H9 (cell line): ENCODE data around the gene TMEM154. TPM values are rescaled to one million over a fixed set of nuclear protein-coding genes. Genes with fewer than 3 reads are reported as not detected.

ENCODE experiments used
- DNase-seq: peaks from one replicate; pipeline ENCODE4 v3.0.0-alpha.2; 2017
- H2AFZ ChIP-seq: one replicate; pipeline ENCODE4 v1.6.1; 2013; ENCODE audit warnings: mild to moderate bottlenecking, low read length, control low read depth, moderate library complexity
- H2AK5ac ChIP-seq: 2 replicates; pipeline ENCODE4 v1.6.1; 2013; ENCODE audit warnings: low read length, control low read depth, mixed read lengths; ENCODE audit not compliant: insufficient read length
- H2BK120ac ChIP-seq: one replicate; pipeline ENCODE4 v1.6.1; 2013; ENCODE audit warnings: low read depth, mild to moderate bottlenecking, low read length, control low read depth, inconsistent platforms; ENCODE audit not compliant: poor library complexity, severe bottlenecking
- H2BK12ac ChIP-seq: 2 replicates; pipeline ENCODE4 v1.6.1; 2013; ENCODE audit warnings: low read length, control low read depth, mixed read lengths, low read depth; ENCODE audit not compliant: insufficient read length
- H2BK15ac ChIP-seq: 2 replicates; pipeline ENCODE4 v1.6.1; 2013; ENCODE audit warnings: low read depth, low read length, control low read depth
- H2BK20ac ChIP-seq: one replicate; pipeline ENCODE4 v1.6.1; 2013; ENCODE audit warnings: low read depth, mild to moderate bottlenecking, low read length, control low read depth, inconsistent platforms; ENCODE audit not compliant: poor library complexity, severe bottlenecking
- H2BK5ac ChIP-seq: 2 replicates; pipeline ENCODE4 v1.6.1; 2013; ENCODE audit warnings: low read length, control low read depth, mixed read lengths; ENCODE audit not compliant: insufficient read length
- H3K14ac ChIP-seq: 2 replicates; pipeline ENCODE4 v1.6.1; 2013; ENCODE audit warnings: low read length, control low read depth; ENCODE audit not compliant: insufficient read depth
- H3K18ac ChIP-seq: 2 replicates; pipeline ENCODE4 v1.6.1; 2013; ENCODE audit warnings: low read depth, mild to moderate bottlenecking, mixed read lengths, low read length, control low read depth; ENCODE audit not compliant: insufficient read length
- H3K23ac ChIP-seq: 2 replicates; pipeline ENCODE4 v1.6.1; 2013; ENCODE audit warnings: low read length, control low read depth, mixed read lengths, low read depth; ENCODE audit not compliant: insufficient read length
- H3K23me2 ChIP-seq: 2 replicates; pipeline ENCODE4 v1.6.1; 2013; ENCODE audit warnings: low read depth, mild to moderate bottlenecking, mixed read lengths, low read length, control low read depth; ENCODE audit not compliant: insufficient read length, poor library complexity, severe bottlenecking
- H3K27ac ChIP-seq: 2 replicates; pipeline ENCODE4 v1.5.1; 2013; ENCODE audit warnings: low read length, control low read depth, mixed read lengths, low read depth; ENCODE audit not compliant: insufficient read length
- H3K27me3 ChIP-seq: 2 replicates; pipeline ENCODE4 v1.6.1; 2013; ENCODE audit warnings: low read length, control low read depth, inconsistent platforms; ENCODE audit not compliant: insufficient read depth
- H3K4ac ChIP-seq: 2 replicates; pipeline ENCODE4 v1.6.1; 2013; ENCODE audit warnings: low read depth, mild to moderate bottlenecking, control low read depth, inconsistent platforms, low read length, moderate library complexity
- H3K4me1 ChIP-seq: 2 replicates; pipeline ENCODE4 v1.6.1; 2013; ENCODE audit warnings: low read length, control low read depth, inconsistent platforms; ENCODE audit not compliant: insufficient read depth
- H3K4me2 ChIP-seq: 2 replicates; pipeline ENCODE4 v1.6.1; 2013; ENCODE audit warnings: low read length, control low read depth, mixed read lengths; ENCODE audit not compliant: insufficient read length, insufficient read depth
- H3K56ac ChIP-seq: 2 replicates; pipeline ENCODE4 v1.6.1; 2013; ENCODE audit warnings: low read depth, mild to moderate bottlenecking, mixed read lengths, low read length, control low read depth; ENCODE audit not compliant: insufficient read length
- H3K79me1 ChIP-seq: 2 replicates; pipeline ENCODE4 v1.6.1; 2013; ENCODE audit warnings: low read depth, mild to moderate bottlenecking, moderate library complexity, low read length, control low read depth, inconsistent platforms; ENCODE audit not compliant: insufficient read depth, poor library complexity, severe bottlenecking
- H3K79me2 ChIP-seq: 2 replicates; pipeline ENCODE4 v1.6.1; 2013; ENCODE audit warnings: low read length, control low read depth, inconsistent platforms; ENCODE audit not compliant: insufficient read depth
- H3K9ac ChIP-seq: 2 replicates; pipeline ENCODE4 v1.6.1; 2013; ENCODE audit warnings: low read length, control low read depth, mixed read lengths; ENCODE audit not compliant: insufficient read length; ENCODE audit errors: extremely low read depth
- H3K9me3 ChIP-seq: one replicate; pipeline ENCODE4 v1.6.1; 2013; ENCODE audit warnings: low read depth, low read length, inconsistent platforms; ENCODE audit not compliant: control insufficient read depth
- H3T11ph ChIP-seq: one replicate; pipeline ENCODE4 v1.6.1; 2013; ENCODE audit warnings: mild to moderate bottlenecking, low read length, control low read depth, inconsistent platforms
- H4K20me1 ChIP-seq: one replicate; pipeline ENCODE4 v1.6.1; 2013; ENCODE audit not compliant: control insufficient read depth, insufficient read length, insufficient read depth
- H4K5ac ChIP-seq: 2 replicates; pipeline ENCODE4 v1.6.1; 2013; ENCODE audit warnings: low read depth, mild to moderate bottlenecking, mixed read lengths, low read length, control low read depth; ENCODE audit not compliant: insufficient read length
- H4K8ac ChIP-seq: replicated peaks from 2 replicates; pipeline ENCODE4 v1.6.1; 2013; ENCODE audit warnings: low read length, control low read depth, mixed read lengths, low read depth; ENCODE audit not compliant: insufficient read length
- H4K91ac ChIP-seq: 2 replicates; pipeline ENCODE4 v1.6.1; 2013; ENCODE audit warnings: low read depth, mild to moderate bottlenecking, moderate library complexity, mixed read lengths, low read length, control low read depth; ENCODE audit not compliant: insufficient read length
- H3K27ac Mint-ChIP-seq, 3 experiments: 2 replicates in 2 of 3; 3 replicates in 1 of 3; pipeline ENCODE4 v1.8.0; 2020 to 2021; ENCODE audit warnings: mixed read lengths in 3 of 3, mild to moderate bottlenecking in 1 of 3, moderate library complexity in 1 of 3
- H3K27me3 Mint-ChIP-seq: 2 replicates; pipeline ENCODE4 v1.8.0; 2021; ENCODE audit warnings: low read depth, mild to moderate bottlenecking, moderate library complexity, mixed read lengths
- H3K36me3 Mint-ChIP-seq, 3 experiments: 2 replicates in 2 of 3; 3 replicates in 1 of 3; pipeline ENCODE4 v1.8.0; 2020 to 2021; ENCODE audit warnings: low read depth in 3 of 3, mixed read lengths in 3 of 3; ENCODE audit not compliant: insufficient read depth in 1 of 3
- H3K4me1 Mint-ChIP-seq, 2 experiments: 2 replicates each; pipeline ENCODE4 v1.8.0; 2020; ENCODE audit warnings: mixed read lengths in 2 of 2
- H3K4me3 Mint-ChIP-seq, 2 experiments: 2 replicates in 1 of 2; 3 replicates in 1 of 2; pipeline ENCODE4 v1.8.0; 2020 to 2021; ENCODE audit warnings: mild to moderate bottlenecking in 2 of 2, mixed read lengths in 2 of 2, moderate library complexity in 1 of 2
- H3K9me3 Mint-ChIP-seq, 2 experiments: 2 replicates in 1 of 2; 3 replicates in 1 of 2; pipeline ENCODE4 v1.8.0; 2020; ENCODE audit warnings: mild to moderate bottlenecking in 2 of 2, mixed read lengths in 2 of 2, moderate library complexity in 1 of 2
- CTCF ChIP-seq: fragments of 200-600 bp; sonication (generic); conservative IDR thresholded peaks from 3 replicates; pipeline ENCODE4 v1.8.0; 2021; ENCODE audit warnings: antibody characterized with exemption, mild to moderate bottlenecking
- WGBS: extraction: QIAGEN DNeasy Blood & Tissue Kit; methylation state at CpG from one replicate; pipeline ENCODE4 v1.1.7; 2013; ENCODE audit warnings: missing lambda C conversion rate, low lambda C conversion rate, mixed read lengths; ENCODE audit not compliant: insufficient read length; ENCODE audit errors: extremely low coverage; 5-methylcytosine and 5-hydroxymethylcytosine counted together
- total RNA-seq: library from RNA; stranded (reverse); gene quantifications from 2 replicates; pipeline ENCODE4 v1.2.1, GENCODE V29; 2021

TMEM154 gene
- total RNA-seq, 1 experiment from 2014 or later = 1.7 TPM

DNA sequence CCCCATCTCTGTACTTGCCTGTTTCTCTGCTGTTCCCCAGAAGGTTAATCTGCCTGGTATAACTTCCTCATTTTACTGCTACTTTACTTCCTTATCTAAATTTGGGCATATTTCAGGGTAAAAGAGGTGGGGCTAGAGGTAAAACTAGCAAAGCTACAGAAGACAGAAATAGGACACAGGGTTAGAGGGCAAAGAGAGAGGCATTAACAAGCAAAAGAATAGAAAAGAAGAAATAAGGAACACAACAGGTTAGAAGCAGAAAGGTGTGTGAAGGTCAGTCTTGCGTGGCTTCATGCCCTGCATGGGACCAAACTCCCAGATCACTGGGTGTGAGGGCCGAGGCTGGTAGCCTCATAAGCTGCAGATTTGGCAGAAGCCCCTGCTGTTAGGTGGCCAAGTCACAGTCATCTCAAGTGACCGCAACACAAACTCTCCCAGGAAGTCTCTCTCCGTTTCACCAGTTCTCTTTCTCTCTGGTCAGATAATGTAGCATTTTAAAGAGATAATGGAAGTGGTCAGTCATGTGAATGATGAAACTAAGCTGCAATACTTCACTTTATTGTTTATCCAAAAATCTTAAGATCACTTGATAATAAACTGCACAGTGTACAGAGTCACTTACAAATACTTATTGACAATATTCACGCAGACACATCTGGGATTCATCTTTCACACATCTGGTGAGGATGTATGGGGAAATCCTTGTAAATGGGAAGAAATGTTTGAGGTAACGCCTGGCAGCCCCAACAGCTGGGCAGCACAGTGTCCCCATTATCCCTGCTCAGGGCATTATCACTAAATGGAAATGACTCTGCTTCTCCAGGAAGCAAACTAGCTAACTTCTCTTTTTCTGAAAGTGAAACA, 16.4 kb downstream of the TMEM154 start:
- Histone ChIP-seq H4K91ac (no peak overlapping the region), H3K14ac (no peak overlapping the region), H2BK5ac (no peak overlapping the region), H3K27ac (no peak overlapping the region), H4K8ac (no peak overlapping the region), H3T11ph (no peak overlapping the region), H3K18ac (no peak overlapping the region), H3K23ac (no peak overlapping the region), H4K20me1 (no peaks in the 10 kb centered on the region), H4K5ac (no peak overlapping the region), H3K9me3 (no peaks in the 10 kb centered on the region), H3K79me1 (no peaks in the 10 kb centered on the region), H3K27me3 (no peaks in the 10 kb centered on the region), H3K4me2 (no peak overlapping the region), H3K56ac (no peak overlapping the region), H3K9ac (no peak overlapping the region), H3K79me2 (no peaks in the 10 kb centered on the region), H2BK20ac (no peak overlapping the region), H2BK15ac (no peak overlapping the region), H3K4ac (no peak overlapping the region), H3K23me2 (no peaks in the 10 kb centered on the region), H3K4me1 (peaks cover 5% of the 10 kb centered on the region; the same call in 1 of the 2 replicates), H2BK12ac (no peak overlapping the region), H2AFZ (no peak overlapping the region), H2BK120ac (no peak overlapping the region), H2AK5ac (no peak overlapping the region)
- no peak overlapping the region for H3K4me3 Mint-ChIP-seq
- H3K27ac Mint-ChIP-seq = no peak overlapping the region; a peak in 1 of 7 replicates
- no peaks in the 10 kb centered on the region for H3K27me3 Mint-ChIP-seq
- DNase-seq = no peak
- H3K36me3 Mint-ChIP-seq = peaks cover 0 to under 1% (median 0%) of the 10 kb centered on the region in 3 experiments; a peak in 1 of 7 replicates
- H3K4me1 Mint-ChIP-seq = peaks cover 6 to 9% of the 10 kb centered on the region in 2 experiments
- no CpG with 5 or more reads among the region's 6 CpGs for whole genome bisulfite sequencing
- TF ChIP-seq CTCF = no peak
- H3K9me3 Mint-ChIP-seq = peaks cover under 1 to 5% of the 10 kb centered on the region in 2 experiments; a peak in 3 of 5 replicates
